ENCODE measurements around the gene CLCN2. TPM values are rescaled to one million over a fixed set of nuclear protein-coding genes. Genes with fewer than 3 reads are reported as not detected.

The CLCN2 gene
- total RNA-seq, 1 experiment from 2014 or later = 22.6 TPM

DNA sequence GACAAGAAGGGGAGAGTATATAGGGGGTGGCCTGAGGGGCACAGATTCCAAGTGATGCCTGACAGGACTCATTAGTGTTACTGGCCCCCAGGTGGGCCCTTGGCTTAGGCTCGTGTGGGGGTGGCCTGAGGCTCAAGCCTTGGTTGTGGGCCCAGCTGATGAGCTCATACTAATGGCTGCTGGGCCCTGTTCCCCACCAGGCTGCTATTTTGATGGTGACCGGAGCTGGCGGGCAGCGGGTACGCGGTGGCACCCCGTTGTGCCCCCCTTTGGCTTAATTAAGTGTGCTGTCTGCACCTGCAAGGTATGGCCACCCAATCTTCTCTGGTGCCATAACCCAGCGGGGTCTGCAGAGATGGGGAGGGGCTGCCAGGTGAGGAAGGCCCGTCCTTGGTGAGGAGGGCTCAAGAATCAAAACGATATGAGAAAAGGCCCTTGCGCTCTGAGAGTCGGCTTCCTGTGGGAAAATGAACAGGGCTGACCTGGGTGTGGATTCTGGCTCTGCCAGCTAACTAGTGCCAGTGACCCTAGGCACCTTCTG is 25.8 kb upstream of the CLCN2 start (continued):
- TF ChIP-seq, protein P1, sequence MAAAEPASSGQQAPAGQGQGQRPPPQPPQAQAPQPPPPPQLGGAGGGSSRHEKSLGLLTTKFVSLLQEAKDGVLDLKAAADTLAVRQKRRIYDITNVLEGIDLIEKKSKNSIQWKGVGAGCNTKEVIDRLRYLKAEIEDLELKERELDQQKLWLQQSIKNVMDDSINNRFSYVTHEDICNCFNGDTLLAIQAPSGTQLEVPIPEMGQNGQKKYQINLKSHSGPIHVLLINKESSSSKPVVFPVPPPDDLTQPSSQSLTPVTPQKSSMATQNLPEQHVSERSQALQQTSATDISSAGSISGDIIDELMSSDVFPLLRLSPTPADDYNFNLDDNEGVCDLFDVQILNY (CRISPR knock-in tag; IDR thresholded peaks at IDR 0.05) = no peak
- no peak for TF ChIP-seq SOX15 (CRISPR knock-in tag; IDR thresholded peaks at IDR 0.05)
- TF ChIP-seq, protein P2, sequence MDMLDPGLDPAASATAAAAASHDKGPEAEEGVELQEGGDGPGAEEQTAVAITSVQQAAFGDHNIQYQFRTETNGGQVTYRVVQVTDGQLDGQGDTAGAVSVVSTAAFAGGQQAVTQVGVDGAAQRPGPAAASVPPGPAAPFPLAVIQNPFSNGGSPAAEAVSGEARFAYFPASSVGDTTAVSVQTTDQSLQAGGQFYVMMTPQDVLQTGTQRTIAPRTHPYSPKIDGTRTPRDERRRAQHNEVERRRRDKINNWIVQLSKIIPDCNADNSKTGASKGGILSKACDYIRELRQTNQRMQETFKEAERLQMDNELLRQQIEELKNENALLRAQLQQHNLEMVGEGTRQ (CRISPR knock-in tag; IDR thresholded peaks at IDR 0.05) = no peak
- no peak for TF ChIP-seq TCF7 (CRISPR knock-in tag; IDR thresholded peaks at IDR 0.05; ENCODE audit: low read depth)

DNA sequence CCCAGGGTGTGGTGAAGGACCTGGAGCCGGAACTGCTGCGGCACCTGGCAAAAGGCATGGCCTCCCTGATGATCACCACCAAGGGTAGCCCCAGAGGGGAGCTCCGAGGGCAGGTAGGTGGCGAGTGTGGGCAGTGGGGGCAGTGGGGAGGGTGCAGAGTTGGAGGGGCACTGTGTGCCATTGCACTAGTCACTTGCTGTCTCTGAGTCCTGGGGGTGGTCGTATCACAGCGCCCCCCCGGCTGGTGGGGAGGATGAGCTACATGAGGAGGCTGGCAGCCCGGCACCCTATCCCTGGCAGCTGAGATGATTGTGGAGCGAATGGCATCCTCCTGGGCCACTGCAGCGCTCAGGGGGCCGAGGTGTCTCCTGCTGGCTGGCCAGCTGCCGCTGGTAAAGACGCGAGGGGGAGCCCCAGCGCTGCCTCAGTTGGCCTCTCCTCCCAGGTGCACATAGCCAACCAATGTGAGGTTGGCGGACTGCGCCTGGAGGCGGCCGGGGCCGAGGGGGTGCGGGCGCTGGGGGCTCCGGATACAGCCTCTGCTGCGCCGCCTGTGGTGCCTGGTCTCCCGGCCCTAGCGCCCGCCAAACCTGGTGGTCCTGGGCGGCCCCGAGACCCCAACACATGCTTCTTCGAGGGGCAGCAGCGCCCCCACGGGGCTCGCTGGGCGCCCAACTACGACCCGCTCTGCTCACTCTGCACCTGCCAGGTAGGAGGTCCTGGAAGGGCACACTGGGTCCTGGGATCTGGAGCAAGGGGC is 24.8 kb upstream of the CLCN2 start:
- Mint-ChIP-seq H3K36me3 (no peaks in the 10 kb centered on the region), H3K4me3 (no peak overlapping the region), H3K27me3 (ENCODE audit: low read depth) (peaks cover 28% of the 10 kb centered on the region), H3K4me1 (peaks cover 4% of the 10 kb centered on the region; the same call in 1 of the 2 replicates), H3K27ac (no peak overlapping the region), H3K9me3 (no peaks in the 10 kb centered on the region)
- CTCF ChIA-PET = interaction anchor here (0.6 to 4.7 kb wide), 6 partner anchors 9 to 1208 kb away, joined by 3 to 30 read pairs (median 4); no protein-coding TSS in a partner anchor
- no peak for ATAC-seq
- TF ChIP-seq MXD4 (CRISPR knock-in tag; IDR thresholded peaks at IDR 0.05; ENCODE audit: borderline replicate concordance) = no peak
- no peak for TF ChIP-seq ZNF232 (CRISPR knock-in tag; IDR thresholded peaks at IDR 0.05)
- TF ChIP-seq, protein P3, sequence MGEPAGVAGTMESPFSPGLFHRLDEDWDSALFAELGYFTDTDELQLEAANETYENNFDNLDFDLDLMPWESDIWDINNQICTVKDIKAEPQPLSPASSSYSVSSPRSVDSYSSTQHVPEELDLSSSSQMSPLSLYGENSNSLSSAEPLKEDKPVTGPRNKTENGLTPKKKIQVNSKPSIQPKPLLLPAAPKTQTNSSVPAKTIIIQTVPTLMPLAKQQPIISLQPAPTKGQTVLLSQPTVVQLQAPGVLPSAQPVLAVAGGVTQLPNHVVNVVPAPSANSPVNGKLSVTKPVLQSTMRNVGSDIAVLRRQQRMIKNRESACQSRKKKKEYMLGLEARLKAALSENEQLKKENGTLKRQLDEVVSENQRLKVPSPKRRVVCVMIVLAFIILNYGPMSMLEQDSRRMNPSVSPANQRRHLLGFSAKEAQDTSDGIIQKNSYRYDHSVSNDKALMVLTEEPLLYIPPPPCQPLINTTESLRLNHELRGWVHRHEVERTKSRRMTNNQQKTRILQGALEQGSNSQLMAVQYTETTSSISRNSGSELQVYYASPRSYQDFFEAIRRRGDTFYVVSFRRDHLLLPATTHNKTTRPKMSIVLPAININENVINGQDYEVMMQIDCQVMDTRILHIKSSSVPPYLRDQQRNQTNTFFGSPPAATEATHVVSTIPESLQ (CRISPR knock-in tag; IDR thresholded peaks at IDR 0.05) = no peak
- TF ChIP-seq MYBL2 (CRISPR knock-in tag; IDR thresholded peaks at IDR 0.05) = no peak
- TF ChIP-seq FOXJ3 (CRISPR knock-in tag; IDR thresholded peaks at IDR 0.05; ENCODE audit: borderline replicate concordance) = no peak
- TF ChIP-seq, protein P4, sequence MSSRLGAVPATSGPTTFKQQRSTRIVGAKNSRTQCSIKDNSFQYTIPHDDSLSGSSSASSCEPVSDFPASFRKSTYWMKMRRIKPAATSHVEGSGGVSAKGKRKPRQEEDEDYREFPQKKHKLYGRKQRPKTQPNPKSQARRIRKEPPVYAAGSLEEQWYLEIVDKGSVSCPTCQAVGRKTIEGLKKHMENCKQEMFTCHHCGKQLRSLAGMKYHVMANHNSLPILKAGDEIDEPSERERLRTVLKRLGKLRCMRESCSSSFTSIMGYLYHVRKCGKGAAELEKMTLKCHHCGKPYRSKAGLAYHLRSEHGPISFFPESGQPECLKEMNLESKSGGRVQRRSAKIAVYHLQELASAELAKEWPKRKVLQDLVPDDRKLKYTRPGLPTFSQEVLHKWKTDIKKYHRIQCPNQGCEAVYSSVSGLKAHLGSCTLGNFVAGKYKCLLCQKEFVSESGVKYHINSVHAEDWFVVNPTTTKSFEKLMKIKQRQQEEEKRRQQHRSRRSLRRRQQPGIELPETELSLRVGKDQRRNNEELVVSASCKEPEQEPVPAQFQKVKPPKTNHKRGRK (CRISPR knock-in tag; IDR thresholded peaks at IDR 0.05; ENCODE audit: borderline replicate concordance) = no peak
- POLR2A ChIA-PET = no interaction called here
- no peak for DNase-seq (ENCODE audit: low spot score)

DNA sequence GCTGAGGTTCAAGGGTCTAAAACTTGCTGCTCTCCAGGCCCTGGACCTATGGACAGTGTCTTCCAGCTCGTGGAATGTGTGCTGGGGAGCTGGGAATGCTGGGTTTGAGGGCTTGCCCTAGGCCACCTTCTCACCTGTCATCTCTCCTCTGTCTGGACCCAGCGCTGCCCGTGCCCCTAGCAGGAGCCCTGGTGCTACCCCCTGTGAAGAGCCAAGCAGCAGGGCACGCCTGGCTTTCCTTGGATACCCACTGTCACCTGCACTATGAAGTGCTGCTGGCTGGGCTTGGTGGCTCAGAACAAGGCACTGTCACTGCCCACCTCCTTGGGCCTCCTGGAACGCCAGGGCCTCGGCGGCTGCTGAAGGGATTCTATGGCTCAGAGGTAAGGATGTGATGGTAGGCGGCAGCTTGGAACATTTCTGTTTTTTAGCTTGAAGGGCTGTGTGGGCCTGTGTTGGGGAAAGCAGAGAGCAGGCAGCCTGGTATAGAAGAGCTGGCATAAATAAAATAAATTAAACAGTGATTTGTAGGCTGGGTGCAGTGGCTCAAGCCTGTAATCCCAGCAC is 23.5 kb upstream of the CLCN2 start:
- Mint-ChIP-seq H3K9me3 (no peaks in the 10 kb centered on the region), H3K27me3 (ENCODE audit: low read depth) (peaks cover 36% of the 10 kb centered on the region)
- TF ChIP-seq GABPB1 (CRISPR knock-in tag; IDR thresholded peaks at IDR 0.05) (no peak), FOXP1 (CRISPR knock-in tag; IDR thresholded peaks at IDR 0.05; ENCODE audit: borderline replicate concordance) (no peak), CBFB (CRISPR knock-in tag; IDR thresholded peaks at IDR 0.05; ENCODE audit: low read depth) (no peak)
- TF ChIP-seq, protein P5, sequence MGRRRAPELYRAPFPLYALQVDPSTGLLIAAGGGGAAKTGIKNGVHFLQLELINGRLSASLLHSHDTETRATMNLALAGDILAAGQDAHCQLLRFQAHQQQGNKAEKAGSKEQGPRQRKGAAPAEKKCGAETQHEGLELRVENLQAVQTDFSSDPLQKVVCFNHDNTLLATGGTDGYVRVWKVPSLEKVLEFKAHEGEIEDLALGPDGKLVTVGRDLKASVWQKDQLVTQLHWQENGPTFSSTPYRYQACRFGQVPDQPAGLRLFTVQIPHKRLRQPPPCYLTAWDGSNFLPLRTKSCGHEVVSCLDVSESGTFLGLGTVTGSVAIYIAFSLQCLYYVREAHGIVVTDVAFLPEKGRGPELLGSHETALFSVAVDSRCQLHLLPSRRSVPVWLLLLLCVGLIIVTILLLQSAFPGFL (CRISPR knock-in tag; IDR thresholded peaks at IDR 0.05; ENCODE audit: borderline replicate concordance) = no peak
- TF ChIP-seq, protein P1 (CRISPR knock-in tag; IDR thresholded peaks at IDR 0.05) = no peak
- TF ChIP-seq, protein P6, sequence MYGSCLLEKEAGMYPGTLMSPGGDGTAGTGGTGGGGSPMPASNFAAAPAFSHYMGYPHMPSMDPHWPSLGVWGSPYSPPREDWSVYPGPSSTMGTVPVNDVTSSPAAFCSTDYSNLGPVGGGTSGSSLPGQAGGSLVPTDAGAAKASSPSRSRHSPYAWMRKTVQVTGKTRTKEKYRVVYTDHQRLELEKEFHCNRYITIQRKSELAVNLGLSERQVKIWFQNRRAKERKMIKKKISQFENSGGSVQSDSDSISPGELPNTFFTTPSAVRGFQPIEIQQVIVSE (CRISPR knock-in tag; IDR thresholded peaks at IDR 0.05; ENCODE audit: borderline replicate concordance) = no peak
- TF ChIP-seq, protein P7, sequence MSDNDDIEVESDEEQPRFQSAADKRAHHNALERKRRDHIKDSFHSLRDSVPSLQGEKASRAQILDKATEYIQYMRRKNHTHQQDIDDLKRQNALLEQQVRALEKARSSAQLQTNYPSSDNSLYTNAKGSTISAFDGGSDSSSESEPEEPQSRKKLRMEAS (CRISPR knock-in tag; IDR thresholded peaks at IDR 0.05) = no peak
- TF ChIP-seq, protein P8, sequence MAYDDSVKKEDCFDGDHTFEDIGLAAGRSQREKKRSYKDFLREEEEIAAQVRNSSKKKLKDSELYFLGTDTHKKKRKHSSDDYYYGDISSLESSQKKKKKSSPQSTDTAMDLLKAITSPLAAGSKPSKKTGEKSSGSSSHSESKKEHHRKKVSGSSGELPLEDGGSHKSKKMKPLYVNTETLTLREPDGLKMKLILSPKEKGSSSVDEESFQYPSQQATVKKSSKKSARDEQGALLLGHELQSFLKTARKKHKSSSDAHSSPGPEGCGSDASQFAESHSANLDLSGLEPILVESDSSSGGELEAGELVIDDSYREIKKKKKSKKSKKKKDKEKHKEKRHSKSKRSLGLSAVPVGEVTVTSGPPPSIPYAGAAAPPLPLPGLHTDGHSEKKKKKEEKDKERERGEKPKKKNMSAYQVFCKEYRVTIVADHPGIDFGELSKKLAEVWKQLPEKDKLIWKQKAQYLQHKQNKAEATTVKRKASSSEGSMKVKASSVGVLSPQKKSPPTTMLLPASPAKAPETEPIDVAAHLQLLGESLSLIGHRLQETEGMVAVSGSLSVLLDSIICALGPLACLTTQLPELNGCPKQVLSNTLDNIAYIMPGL (CRISPR knock-in tag; IDR thresholded peaks at IDR 0.05) = no peak
- TF ChIP-seq, protein P9, sequence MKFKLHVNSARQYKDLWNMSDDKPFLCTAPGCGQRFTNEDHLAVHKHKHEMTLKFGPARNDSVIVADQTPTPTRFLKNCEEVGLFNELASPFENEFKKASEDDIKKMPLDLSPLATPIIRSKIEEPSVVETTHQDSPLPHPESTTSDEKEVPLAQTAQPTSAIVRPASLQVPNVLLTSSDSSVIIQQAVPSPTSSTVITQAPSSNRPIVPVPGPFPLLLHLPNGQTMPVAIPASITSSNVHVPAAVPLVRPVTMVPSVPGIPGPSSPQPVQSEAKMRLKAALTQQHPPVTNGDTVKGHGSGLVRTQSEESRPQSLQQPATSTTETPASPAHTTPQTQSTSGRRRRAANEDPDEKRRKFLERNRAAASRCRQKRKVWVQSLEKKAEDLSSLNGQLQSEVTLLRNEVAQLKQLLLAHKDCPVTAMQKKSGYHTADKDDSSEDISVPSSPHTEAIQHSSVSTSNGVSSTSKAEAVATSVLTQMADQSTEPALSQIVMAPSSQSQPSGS (CRISPR knock-in tag; IDR thresholded peaks at IDR 0.05; ENCODE audit: borderline replicate concordance, low read depth) = no peak

More for the DNA sequence above, 23.5 kb upstream of the CLCN2 start:
- ChIA-PET POLR2A (no interaction called here), CTCF (interaction anchor here (0.7 to 4.7 kb wide), 8 partner anchors 8 to 157 kb away, joined by 3 to 30 read pairs (median 4); no protein-coding TSS in a partner anchor)
- H3K36me3 Mint-ChIP-seq = no peaks in the 10 kb centered on the region
- H3K4me1 Mint-ChIP-seq = peaks cover 7% of the 10 kb centered on the region
- ATAC-seq (no peak), DNase-seq (ENCODE audit: low spot score) (no peak)
- H3K4me3 Mint-ChIP-seq = no peak overlapping the region
- H3K27ac Mint-ChIP-seq = no peak overlapping the region
